ENCODE data around the gene NPC1.
"Not testable (repeated sequence)": the region's sequence is repeated elsewhere in the genome, so short reads cannot be mapped to it uniquely, and the experiment has no call there.

The NPC1 gene

DNA sequence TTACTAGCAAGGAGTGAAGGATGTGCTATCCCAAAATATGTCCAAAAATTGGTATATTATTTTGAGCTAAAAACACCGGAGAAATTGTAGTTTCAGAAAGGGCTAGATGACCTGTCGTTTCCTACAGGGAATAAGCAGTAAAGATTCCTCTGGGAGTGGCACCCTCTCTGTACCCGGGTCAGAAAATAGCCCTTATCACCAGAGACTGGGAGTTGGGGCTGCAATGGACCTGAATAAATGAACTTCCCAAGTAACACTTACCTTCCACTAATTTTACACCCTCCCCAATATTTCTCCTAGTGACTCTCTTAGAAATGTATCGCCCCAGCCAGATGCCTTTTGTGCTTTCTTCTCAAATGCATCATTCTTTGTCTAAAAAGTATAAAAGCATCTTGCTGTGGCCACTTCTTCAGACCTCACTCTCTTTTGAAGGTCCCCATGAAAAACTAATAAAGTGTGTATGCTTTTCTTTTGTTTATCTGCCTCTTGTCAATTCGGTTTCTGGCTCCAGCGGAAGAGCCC lies 83.7 kb downstream of the NPC1 start:
- Histone ChIP-seq H3K36me3 (ENCODE audit: control insufficient read depth, insufficient read depth, low read length) (peaks cover 6% of the 10 kb centered on the region; the same call in 1 of the 2 replicates), H3K27me3 (ENCODE audit: control insufficient read depth, insufficient read depth, low read length) (peaks cover 17% of the 10 kb centered on the region)

DNA sequence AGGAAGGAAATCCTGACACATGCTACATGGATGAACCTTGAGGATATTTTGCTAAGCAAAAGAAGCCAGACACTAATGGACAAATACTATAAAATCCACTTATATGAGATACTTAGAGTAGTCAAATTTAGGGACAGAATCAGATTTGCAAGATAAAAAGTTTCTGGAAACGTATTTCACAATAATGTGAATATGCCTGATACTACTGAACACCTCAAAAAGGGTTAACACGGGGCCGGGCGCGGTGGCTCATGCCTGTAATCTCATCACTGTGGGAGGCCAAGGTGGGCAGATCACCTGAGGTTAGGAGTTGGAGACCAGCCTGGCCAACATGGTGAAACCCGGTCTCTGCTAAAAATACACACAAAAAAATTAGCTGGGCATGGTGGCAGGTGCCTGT lies 84.7 kb downstream of the NPC1 start:
- no peak overlapping the region for H3K9ac ChIP-seq (ENCODE audit: low read depth, low read length)
- peaks cover 13% of the 10 kb centered on the region for H3K4me1 ChIP-seq (ENCODE audit: control insufficient read depth, insufficient read depth, low read length)
- peaks cover 17% of the 10 kb centered on the region for H3K27me3 ChIP-seq (ENCODE audit: control insufficient read depth, insufficient read depth, low read length)

More for the DNA sequence above, 83.7 kb downstream of the NPC1 start:
- H3K9ac ChIP-seq (ENCODE audit: low read depth, low read length), result no peak overlapping the region
- H3K4me1 ChIP-seq (ENCODE audit: control insufficient read depth, insufficient read depth, low read length), result peaks cover 13% of the 10 kb centered on the region
- H3K27ac ChIP-seq (ENCODE audit: low read depth, low read length), result peak overlapping the region; percentile 72
- H3K9me3 ChIP-seq (ENCODE audit: control insufficient read depth, insufficient read depth, low read length), result no peaks in the 10 kb centered on the region
- H3K4me3 ChIP-seq (ENCODE audit: low read depth, low read length), result peak overlapping the region; percentile 88

DNA sequence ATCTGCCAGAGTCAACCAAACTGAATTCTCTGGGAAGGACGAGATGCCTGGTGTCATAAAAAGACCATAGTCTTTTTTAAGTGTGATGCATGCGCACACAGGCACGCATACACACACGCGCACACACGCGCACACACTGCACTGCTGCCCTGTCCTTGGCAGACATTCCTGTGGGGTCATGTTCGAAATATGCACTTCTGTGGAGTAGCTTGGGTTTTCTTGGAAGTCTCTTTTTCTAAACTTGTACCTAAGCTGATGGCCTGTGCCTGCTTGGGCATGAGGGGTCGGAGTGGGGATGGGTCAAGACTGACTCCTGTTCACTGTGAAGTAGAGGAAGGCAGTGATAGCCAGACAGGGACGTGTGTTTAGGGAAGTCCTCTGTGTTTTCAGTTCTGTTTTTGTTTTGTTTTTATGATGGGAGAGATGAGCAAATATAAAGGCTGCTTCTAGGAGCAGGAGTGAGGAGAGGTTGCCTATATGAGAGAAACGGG lies 87.0 kb downstream of the NPC1 start:
- no peak overlapping the region for H3K9ac ChIP-seq (ENCODE audit: low read depth, low read length)
- no peaks in the 10 kb centered on the region for H3K9me3 ChIP-seq (ENCODE audit: control insufficient read depth, insufficient read depth, low read length)
- H3K36me3 ChIP-seq (ENCODE audit: control insufficient read depth, insufficient read depth, low read length), result no peaks in the 10 kb centered on the region
- H3K4me1 ChIP-seq (ENCODE audit: control insufficient read depth, insufficient read depth, low read length), result peaks cover 10% of the 10 kb centered on the region
- no peak overlapping the region for H3K4me3 ChIP-seq (ENCODE audit: low read depth, low read length)
- H3K27ac ChIP-seq (ENCODE audit: low read depth, low read length), result no peak overlapping the region
- peaks cover 14% of the 10 kb centered on the region for H3K27me3 ChIP-seq (ENCODE audit: control insufficient read depth, insufficient read depth, low read length)

More for the DNA sequence above, 84.7 kb downstream of the NPC1 start:
- Histone ChIP-seq H3K4me3 (ENCODE audit: low read depth, low read length) (no peak overlapping the region), H3K27ac (ENCODE audit: low read depth, low read length) (no peak overlapping the region), H3K36me3 (ENCODE audit: control insufficient read depth, insufficient read depth, low read length) (peaks cover 3% of the 10 kb centered on the region; the same call in 1 of the 2 replicates), H3K9me3 (ENCODE audit: control insufficient read depth, insufficient read depth, low read length) (no peaks in the 10 kb centered on the region)

- no peaks in the 10 kb centered on the region for H3K9me3 ChIP-seq (ENCODE audit: control insufficient read depth, insufficient read depth, low read length)
- no peak overlapping the region for H3K4me3 ChIP-seq (ENCODE audit: low read depth, low read length)
- peaks cover 6% of the 10 kb centered on the region; the same call in 1 of the 2 replicates for H3K4me1 ChIP-seq (ENCODE audit: control insufficient read depth, insufficient read depth, low read length)
- H3K9ac ChIP-seq (ENCODE audit: low read depth, low read length), result no peak overlapping the region
- H3K36me3 ChIP-seq (ENCODE audit: control insufficient read depth, insufficient read depth, low read length), result no peaks in the 10 kb centered on the region
- H3K27me3 ChIP-seq (ENCODE audit: control insufficient read depth, insufficient read depth, low read length), result peaks cover 10% of the 10 kb centered on the region
- H3K27ac ChIP-seq (ENCODE audit: low read depth, low read length), result no peak overlapping the region
Observed at GRCh38 chr18:23498877-23499276, 87.4 kb downstream of the NPC1 start.

- H3K9me3 ChIP-seq (ENCODE audit: control insufficient read depth, insufficient read depth, low read length), result no peaks in the 10 kb centered on the region
- H3K27ac ChIP-seq (ENCODE audit: low read depth, low read length), result no peak overlapping the region
- H3K36me3 ChIP-seq (ENCODE audit: control insufficient read depth, insufficient read depth, low read length), result no peaks in the 10 kb centered on the region
- H3K27me3 ChIP-seq (ENCODE audit: control insufficient read depth, insufficient read depth, low read length), result 0 out of 2 replicates have a peak, but pooled peaks cover 6% of the 10 kb centered on the region
- H3K4me1 ChIP-seq (ENCODE audit: control insufficient read depth, insufficient read depth, low read length), result peaks cover 6% of the 10 kb centered on the region; the same call in 1 of the 2 replicates
- H3K9ac ChIP-seq (ENCODE audit: low read depth, low read length), result no peak overlapping the region
- H3K4me3 ChIP-seq (ENCODE audit: low read depth, low read length), result no peak overlapping the region
Observed at GRCh38 chr18:23498117-23498516, 88.2 kb downstream of the NPC1 start.

DNA sequence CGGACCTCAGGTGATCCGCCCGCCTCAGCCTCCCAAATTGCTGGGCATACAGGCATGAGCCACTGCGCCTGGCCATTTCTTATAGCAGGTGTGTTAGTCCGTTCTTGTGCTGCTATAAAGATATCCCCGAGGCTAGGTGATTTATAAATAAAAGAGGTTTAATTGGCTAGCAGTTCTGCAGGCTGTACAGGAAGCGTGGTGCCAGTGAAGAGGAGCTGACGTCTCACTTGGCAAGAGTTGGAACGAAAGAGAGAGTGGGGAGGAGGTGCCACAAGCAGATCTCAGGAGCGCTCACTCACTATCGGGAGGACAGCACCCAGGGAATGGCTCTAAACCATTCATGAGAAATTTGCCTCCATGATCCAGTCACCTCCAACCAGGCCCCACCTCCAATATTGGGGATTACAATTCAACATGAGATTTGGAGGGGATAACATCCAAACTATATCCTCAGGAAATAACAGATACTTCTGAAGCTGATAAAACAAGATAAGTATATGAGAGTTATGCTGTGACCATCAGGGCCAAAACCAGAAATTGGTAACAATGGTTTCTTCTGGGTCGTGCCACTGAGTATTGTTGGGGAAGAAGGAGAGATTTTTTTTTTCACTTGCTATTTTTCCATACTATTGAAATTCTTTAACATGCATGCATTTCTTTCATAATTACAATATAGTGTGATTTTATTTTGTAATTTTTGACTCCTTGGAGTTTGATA lies 90.4 kb downstream of the NPC1 start:
- Histone ChIP-seq H3K9me3 (ENCODE audit: control insufficient read depth, insufficient read depth, low read length) (no peaks in the 10 kb centered on the region), H3K4me1 (ENCODE audit: control insufficient read depth, insufficient read depth, low read length) (no peaks in the 10 kb centered on the region), H3K4me3 (ENCODE audit: low read depth, low read length) (no peak overlapping the region), H3K36me3 (ENCODE audit: control insufficient read depth, insufficient read depth, low read length) (no peaks in the 10 kb centered on the region), H3K27ac (ENCODE audit: low read depth, low read length) (no peak overlapping the region), H3K9ac (ENCODE audit: low read depth, low read length) (no peak overlapping the region), H3K27me3 (ENCODE audit: control insufficient read depth, insufficient read depth, low read length) (no peaks in the 10 kb centered on the region)

DNA sequence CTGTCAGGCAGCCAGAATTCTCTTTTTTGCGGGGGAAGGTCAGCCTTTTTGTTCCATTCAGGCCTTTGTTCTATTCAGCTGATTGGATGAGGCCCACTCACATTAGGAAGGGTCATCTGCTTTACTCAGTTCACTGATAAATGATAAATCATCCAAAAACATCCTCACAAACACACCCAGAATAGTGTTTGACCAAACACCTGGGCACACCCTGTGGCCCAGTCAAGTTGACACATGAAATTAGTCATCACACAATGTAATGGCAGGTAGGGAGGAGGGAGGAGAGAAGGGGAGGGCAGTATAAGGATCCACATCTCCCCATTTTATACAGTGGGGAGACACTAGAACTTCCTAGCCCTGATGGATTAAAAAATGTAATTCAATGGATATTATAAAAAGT lies 91.3 kb downstream of the NPC1 start:
- Histone ChIP-seq H3K9me3 (ENCODE audit: control insufficient read depth, insufficient read depth, low read length) (no peaks in the 10 kb centered on the region; the same call in 1 of the 2 replicates), H3K27me3 (ENCODE audit: control insufficient read depth, insufficient read depth, low read length) (no peaks in the 10 kb centered on the region), H3K9ac (ENCODE audit: low read depth, low read length) (no peak overlapping the region), H3K27ac (ENCODE audit: low read depth, low read length) (no peak overlapping the region), H3K4me1 (ENCODE audit: control insufficient read depth, insufficient read depth, low read length) (no peaks in the 10 kb centered on the region), H3K36me3 (ENCODE audit: control insufficient read depth, insufficient read depth, low read length) (no peaks in the 10 kb centered on the region), H3K4me3 (ENCODE audit: low read depth, low read length) (no peak overlapping the region)

DNA sequence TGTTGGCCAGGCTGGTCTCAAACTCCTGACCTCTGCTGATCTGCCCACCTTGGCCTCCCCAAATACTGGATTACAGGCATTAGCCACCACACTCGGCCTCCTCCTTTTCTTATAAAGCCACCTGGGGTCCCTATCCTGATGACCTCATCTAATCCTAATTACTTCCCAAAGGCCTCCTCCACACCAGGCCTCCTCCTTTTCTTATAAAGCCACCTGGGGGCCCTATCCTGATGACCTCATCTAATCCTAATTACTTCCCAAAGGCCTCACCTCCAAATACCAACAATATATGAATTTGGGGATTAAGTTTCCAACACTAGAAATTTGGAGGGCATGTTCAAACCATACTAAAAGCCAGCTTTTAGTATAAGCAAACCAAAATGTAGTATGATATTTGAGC lies 92.7 kb downstream of the NPC1 start:
- Histone ChIP-seq H3K9ac (ENCODE audit: low read depth, low read length) (no peak overlapping the region), H3K4me3 (ENCODE audit: low read depth, low read length) (no peak overlapping the region), H3K27ac (ENCODE audit: low read depth, low read length) (no peak overlapping the region), H3K4me1 (ENCODE audit: control insufficient read depth, insufficient read depth, low read length) (no peaks in the 10 kb centered on the region), H3K27me3 (ENCODE audit: control insufficient read depth, insufficient read depth, low read length) (no peaks in the 10 kb centered on the region), H3K36me3 (ENCODE audit: control insufficient read depth, insufficient read depth, low read length) (no peaks in the 10 kb centered on the region), H3K9me3 (ENCODE audit: control insufficient read depth, insufficient read depth, low read length) (no peaks in the 10 kb centered on the region; the same call in 1 of the 2 replicates)

GRCh38 chr18:23489586-23489985 lies 96.7 kb downstream of the NPC1 start:
- not testable (repeated sequence) for H3K9ac ChIP-seq (ENCODE audit: low read depth, low read length); H3K9me3 ChIP-seq (ENCODE audit: control insufficient read depth, insufficient read depth, low read length); H3K27me3 ChIP-seq (ENCODE audit: control insufficient read depth, insufficient read depth, low read length); H3K4me1 ChIP-seq (ENCODE audit: control insufficient read depth, insufficient read depth, low read length); H3K27ac ChIP-seq (ENCODE audit: low read depth, low read length); H3K4me3 ChIP-seq (ENCODE audit: low read depth, low read length); H3K36me3 ChIP-seq (ENCODE audit: control insufficient read depth, insufficient read depth, low read length)

GRCh38 chr18:23487738-23488570 lies 98.4 kb downstream of the NPC1 start:
- H3K27ac ChIP-seq (ENCODE audit: low read depth, low read length), result no peak overlapping the region
- no peak overlapping the region for H3K4me3 ChIP-seq (ENCODE audit: low read depth, low read length)
- no peaks in the 10 kb centered on the region; the same call in 1 of the 2 replicates for H3K9me3 ChIP-seq (ENCODE audit: control insufficient read depth, insufficient read depth, low read length)
- no peaks in the 10 kb centered on the region for H3K36me3 ChIP-seq (ENCODE audit: control insufficient read depth, insufficient read depth, low read length)
- H3K9ac ChIP-seq (ENCODE audit: low read depth, low read length), result no peak overlapping the region
- H3K4me1 ChIP-seq (ENCODE audit: control insufficient read depth, insufficient read depth, low read length), result peaks cover 9% of the 10 kb centered on the region; the same call in 1 of the 2 replicates
- no peaks in the 10 kb centered on the region for H3K27me3 ChIP-seq (ENCODE audit: control insufficient read depth, insufficient read depth, low read length)

Measured in HUES48 (cell line).